Measurements from ENCODE around the gene CNNM1.

- TF ChIP-seq EZH2 (IDR thresholded peaks at IDR 0.05; ENCODE audit: borderline replicate concordance, insufficient read depth, low read depth, low read length, poor library complexity, severe bottlenecking) (no peak), CTCF (IDR thresholded peaks at IDR 0.05) (no peak)
Measured at GRCh38 chr10:99357691-99358090, 28.5 kb downstream of the CNNM1 start.

Data from B cell (primary cell).